Keratinocyte (primary cell): ENCODE data around the gene BTBD16. TPM values are rescaled to one million over a fixed set of nuclear protein-coding genes. Genes with fewer than 3 reads are reported as not detected.

ENCODE experiments used
- DNase-seq: peaks from one replicate; pipeline ENCODE4 v3.0.0-alpha.2; 2011; ENCODE audit warnings: low read depth, missing footprints, low spot score
- FAIRE-seq: peaks from 2 replicates; lab custom pipeline; 2011; peaks lifted over from hg19 to GRCh38; lab: Jason Lieb, UNC
- H2AFZ ChIP-seq: 2 replicates; pipeline ENCODE4 v1.6.0; 2012; ENCODE audit warnings: low read length, control low read depth, inconsistent platforms; ENCODE audit not compliant: control insufficient read depth
- H3K27ac ChIP-seq: 2 replicates; pipeline ENCODE4 v1.5.1; 2011; ENCODE audit warnings: low read length; ENCODE audit not compliant: control insufficient read depth, insufficient read depth
- H3K27me3 ChIP-seq: 3 replicates; pipeline ENCODE4 v1.6.0; 2011; ENCODE audit warnings: low read length; ENCODE audit not compliant: control insufficient read depth, insufficient read depth; ENCODE audit errors: extremely low read depth
- H3K36me3 ChIP-seq, 2 experiments: 2 replicates in 1 of 2; 3 replicates in 1 of 2; pipeline ENCODE4 v1.5.1; 2011; ENCODE audit warnings: low read length in 2 of 2, mild to moderate bottlenecking in 1 of 2; ENCODE audit not compliant: control insufficient read depth in 2 of 2, insufficient read depth in 2 of 2; ENCODE audit errors: extremely low read depth in 1 of 2
- H3K4me1 ChIP-seq: 3 replicates; pipeline ENCODE4 v1.5.1; 2011; ENCODE audit warnings: low read length; ENCODE audit not compliant: control insufficient read depth, insufficient read depth; ENCODE audit errors: extremely low read depth
- H3K4me2 ChIP-seq: 3 replicates; pipeline ENCODE4 v1.6.0; 2011; ENCODE audit warnings: low read depth, low read length; ENCODE audit not compliant: control insufficient read depth, insufficient read depth; ENCODE audit errors: extremely low read depth
- H3K4me3 ChIP-seq, 3 experiments: fragments of 200-600 bp in 1 of 3; sonication (generic) in 1 of 3; 2 replicates in 2 of 3; 3 replicates in 1 of 3; pipeline ENCODE4 v1.5.1; 2011 to 2016; ENCODE audit warnings: low read length in 3 of 3, mild to moderate bottlenecking in 3 of 3, control low read depth in 2 of 3, inconsistent platforms in 1 of 3, low read depth in 1 of 3, mixed read lengths in 1 of 3, mixed run types in 1 of 3, moderate library complexity in 1 of 3; ENCODE audit not compliant: control insufficient read depth in 2 of 3, insufficient read depth in 2 of 3; ENCODE audit errors: extremely low read depth in 1 of 3
- H3K79me2 ChIP-seq: 2 replicates; pipeline ENCODE4 v1.6.0; 2012; ENCODE audit warnings: low read length; ENCODE audit not compliant: control insufficient read depth, insufficient read depth
- H3K9ac ChIP-seq: 3 replicates; pipeline ENCODE4 v1.6.0; 2011; ENCODE audit warnings: low read length; ENCODE audit not compliant: control insufficient read depth, insufficient read depth; ENCODE audit errors: extremely low read depth
- H3K9me1 ChIP-seq: 3 replicates; pipeline ENCODE4 v1.6.0; 2011; ENCODE audit warnings: low read length; ENCODE audit not compliant: control insufficient read depth, insufficient read depth; ENCODE audit errors: extremely low read depth
- H3K9me3 ChIP-seq: 2 replicates; pipeline ENCODE4 v1.5.1; 2012; ENCODE audit warnings: low read depth, low read length; ENCODE audit not compliant: control insufficient read depth
- H4K20me1 ChIP-seq: 3 replicates; pipeline ENCODE4 v1.6.0; 2011; ENCODE audit warnings: low read length; ENCODE audit not compliant: control insufficient read depth, insufficient read depth; ENCODE audit errors: extremely low read depth
- EZH2 ChIP-seq: IDR thresholded peaks from one replicate; pipeline ENCODE4 v1.6.1; 2012; ENCODE audit warnings: inconsistent platforms, mild to moderate bottlenecking, low read length, moderate library complexity
- dilution Hi-C: fragments of 300-500 bp; cut with MboI; formaldehyde crosslinking; loops from one replicate; pipeline ENCODE4 v1.7.0; 2020; ENCODE audit warnings: low sequenced_read_pairs; ENCODE audit not compliant: extremely low pct_ligation_motif_present
- polyA plus RNA-seq, 5 experiments: library from polyadenylated mRNA; depleted of rRNA in 3 of 5; stranded (reverse) in 3 of 5; stranded (forward) in 1 of 5; unstranded in 1 of 5; fragments of >200 nt; gene quantifications; 1 replicate in 1 of 5; 2 replicates in 3 of 5; 3 replicates in 1 of 5; pipeline versions ENCODE4 v1.2.1 to v1.2.3, GENCODE V29; 2011 to 2012; ENCODE audit warnings: missing spikeins in 2 of 5, low read depth in 1 of 5, low replicate concordance in 1 of 5
- TF ChIP-seq, protein P1 (sequence below), 3 experiments: IDR thresholded peaks in 1 of 3; conservative IDR thresholded peaks in 1 of 3; optimal IDR thresholded peaks in 1 of 3; 2 replicates in 2 of 3; 3 replicates in 1 of 3; pipeline versions ENCODE3 to v1.5.1; 2011; ENCODE audit warnings: low read length in 3 of 3, mild to moderate bottlenecking in 3 of 3, moderate library complexity in 2 of 3, control low read depth in 1 of 3, inconsistent platforms in 1 of 3; ENCODE audit not compliant: insufficient read depth in 2 of 3; ENCODE audit errors: extremely low read depth in 1 of 3

Gene BTBD16
- polyA plus RNA-seq, 1 donor (not counting 4 experiments of a cell fraction or from before 2014, with no cell fraction given) = 4.9 TPM

DNA sequence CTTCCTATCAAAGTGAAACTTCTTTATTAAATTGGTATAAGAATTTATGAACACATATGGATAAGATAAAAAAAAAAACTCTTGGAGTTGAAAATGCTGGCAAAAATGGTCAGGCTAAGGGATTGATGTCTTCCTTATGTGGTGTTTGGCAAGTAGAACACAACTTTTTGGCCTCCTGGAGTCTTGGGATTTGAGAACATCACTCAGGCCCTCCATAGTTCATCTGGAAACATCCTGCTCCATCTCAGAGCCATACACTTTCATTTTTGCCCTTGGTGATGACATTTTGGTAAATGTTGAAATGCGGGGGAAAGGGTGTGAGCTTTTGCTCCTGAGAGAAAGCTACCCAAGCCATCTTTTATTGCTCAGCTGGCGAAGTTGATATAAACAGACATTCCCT lies 27.5 kb upstream of the BTBD16 start:
- TF ChIP-seq EZH2 = no peak
- TF ChIP-seq, protein P1, sequence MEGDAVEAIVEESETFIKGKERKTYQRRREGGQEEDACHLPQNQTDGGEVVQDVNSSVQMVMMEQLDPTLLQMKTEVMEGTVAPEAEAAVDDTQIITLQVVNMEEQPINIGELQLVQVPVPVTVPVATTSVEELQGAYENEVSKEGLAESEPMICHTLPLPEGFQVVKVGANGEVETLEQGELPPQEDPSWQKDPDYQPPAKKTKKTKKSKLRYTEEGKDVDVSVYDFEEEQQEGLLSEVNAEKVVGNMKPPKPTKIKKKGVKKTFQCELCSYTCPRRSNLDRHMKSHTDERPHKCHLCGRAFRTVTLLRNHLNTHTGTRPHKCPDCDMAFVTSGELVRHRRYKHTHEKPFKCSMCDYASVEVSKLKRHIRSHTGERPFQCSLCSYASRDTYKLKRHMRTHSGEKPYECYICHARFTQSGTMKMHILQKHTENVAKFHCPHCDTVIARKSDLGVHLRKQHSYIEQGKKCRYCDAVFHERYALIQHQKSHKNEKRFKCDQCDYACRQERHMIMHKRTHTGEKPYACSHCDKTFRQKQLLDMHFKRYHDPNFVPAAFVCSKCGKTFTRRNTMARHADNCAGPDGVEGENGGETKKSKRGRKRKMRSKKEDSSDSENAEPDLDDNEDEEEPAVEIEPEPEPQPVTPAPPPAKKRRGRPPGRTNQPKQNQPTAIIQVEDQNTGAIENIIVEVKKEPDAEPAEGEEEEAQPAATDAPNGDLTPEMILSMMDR (optimal IDR thresholded peaks at IDR 0.05 in 1 of 3, IDR thresholded peaks at IDR 0.05 in 1 of 3, conservative IDR thresholded peaks at IDR 0.05 in 1 of 3; ENCODE audit: extremely low read depth in 1 of 3, insufficient read depth in 2 of 3, low read length in 3 of 3) = no peak
- Histone ChIP-seq H3K4me1 (no peaks in the 10 kb centered on the region), H3K79me2 (no peaks in the 10 kb centered on the region), H3K27me3 (no peaks in the 10 kb centered on the region), H3K9ac (no peak overlapping the region), H3K36me3 (peaks cover 0 to 19% of the 10 kb centered on the region in 2 experiments), H3K4me3 (no peak overlapping the region), H3K4me2 (no peak overlapping the region), H3K27ac (no peak overlapping the region), H3K9me3 (no peaks in the 10 kb centered on the region), H3K9me1 (no peaks in the 10 kb centered on the region), H4K20me1 (no peaks in the 10 kb centered on the region), H2AFZ (no peak overlapping the region)
- no peak for DNase-seq
- FAIRE-seq = no peak
- dilution Hi-C loops = no loop called here

DNA sequence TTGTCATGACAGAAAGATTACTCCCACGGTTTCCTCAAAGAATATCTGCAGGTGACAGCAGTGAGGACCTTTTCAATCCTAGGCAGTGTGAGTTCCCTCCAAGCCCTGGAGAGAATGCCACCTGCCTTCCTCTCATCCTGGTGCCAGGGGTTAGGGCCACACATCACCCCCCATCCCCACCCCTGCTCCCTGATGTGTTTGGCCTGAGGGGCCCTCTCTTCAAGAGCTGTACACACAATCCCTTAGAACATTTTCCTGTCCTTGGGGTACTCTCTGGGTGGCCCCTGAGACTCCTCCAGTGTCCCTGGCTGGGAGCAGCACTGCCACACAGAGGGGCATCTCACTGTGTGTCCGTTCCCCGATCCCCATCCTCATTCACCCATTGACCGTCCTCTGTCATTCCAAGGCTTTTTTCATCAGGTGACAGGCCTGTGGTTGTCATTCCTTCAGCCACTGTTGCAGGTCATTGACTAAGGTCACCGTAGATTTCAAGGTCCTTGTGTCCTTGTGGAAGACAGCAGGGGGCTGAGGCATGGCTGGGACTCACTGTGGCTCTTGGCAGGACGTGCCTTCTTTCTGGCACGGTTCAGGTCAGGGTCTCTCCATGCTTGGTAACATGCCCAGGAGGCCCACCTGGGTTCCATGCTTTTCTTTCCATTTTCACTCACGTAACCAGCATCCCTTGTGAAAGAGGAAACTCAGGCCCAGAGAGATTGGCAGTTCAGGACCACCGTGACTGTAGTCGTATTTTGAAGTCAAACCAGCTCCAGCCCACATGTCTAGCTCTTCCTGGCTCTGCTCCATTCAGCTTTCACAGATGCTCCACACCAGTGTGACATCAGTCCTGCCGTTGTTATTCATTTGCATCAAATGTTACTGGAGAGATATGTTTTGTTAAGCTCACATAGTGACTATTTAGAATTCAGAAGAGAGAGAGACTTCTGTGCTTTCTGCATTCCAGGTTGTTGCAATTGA lies 26.8 kb upstream of the BTBD16 start:
- DNase-seq = no peak
- no peak for FAIRE-seq
- H3K27me3 ChIP-seq = no peaks in the 10 kb centered on the region
- no peak overlapping the region for H3K27ac ChIP-seq
- dilution Hi-C loops = no loop called here
- no peaks in the 10 kb centered on the region for H3K9me3 ChIP-seq
- no peaks in the 10 kb centered on the region for H3K79me2 ChIP-seq
- no peak overlapping the region for H2AFZ ChIP-seq
- no peaks in the 10 kb centered on the region for H3K9me1 ChIP-seq
- H4K20me1 ChIP-seq = no peaks in the 10 kb centered on the region
- H3K4me1 ChIP-seq = no peaks in the 10 kb centered on the region
- no peak overlapping the region for H3K9ac ChIP-seq
- H3K4me3 ChIP-seq = no peak overlapping the region
- peaks cover 0 to 24% of the 10 kb centered on the region in 2 experiments for H3K36me3 ChIP-seq
- no peak overlapping the region for H3K4me2 ChIP-seq
- TF ChIP-seq EZH2 = no peak
- TF ChIP-seq, protein P1 (optimal IDR thresholded peaks at IDR 0.05 in 1 of 3, IDR thresholded peaks at IDR 0.05 in 1 of 3, conservative IDR thresholded peaks at IDR 0.05 in 1 of 3; ENCODE audit: extremely low read depth in 1 of 3, insufficient read depth in 2 of 3, low read length in 3 of 3) = no peak
